ENCODE results near the gene NCK1. TPM values are rescaled to one million over a fixed set of nuclear protein-coding genes. Genes with fewer than 3 reads are reported as not detected.
"Not testable (repeated sequence)": the region's sequence is repeated elsewhere in the genome, so short reads cannot be mapped to it uniquely, and the experiment has no call there.

Gene NCK1
- total RNA-seq, 3 donors from 2014 or later, result 25.7 to 31.2 (median 30.0) TPM

- Mint-ChIP-seq H3K27me3 (ENCODE audit: low read depth) (no peaks in the 10 kb centered on the region), H3K4me1 (ENCODE audit: low read depth) (no peaks in the 10 kb centered on the region), H3K36me3 (ENCODE audit: insufficient read depth) (peaks cover 5% of the 10 kb centered on the region), H3K4me3 (no peak overlapping the region), H3K9me3 (no peaks in the 10 kb centered on the region)
- ATAC-seq (no peak), DNase-seq (no peak)
Measured at GRCh38 chr3:136984837-136985236, 122.8 kb downstream of the NCK1 start.

- not testable (repeated sequence) for H3K9me3 Mint-ChIP-seq; H3K4me3 Mint-ChIP-seq; H3K4me1 Mint-ChIP-seq (ENCODE audit: low read depth); ATAC-seq; DNase-seq; H3K27me3 Mint-ChIP-seq (ENCODE audit: low read depth); H3K36me3 Mint-ChIP-seq (ENCODE audit: insufficient read depth)
Measured at GRCh38 chr3:136987398-136987980, 125.5 kb downstream of the NCK1 start.

GRCh38 chr3:136988651-136989050, 126.6 kb downstream of the NCK1 start:
- Mint-ChIP-seq H3K27me3 (ENCODE audit: low read depth) (no peaks in the 10 kb centered on the region), H3K4me1 (ENCODE audit: low read depth) (no peaks in the 10 kb centered on the region), H3K36me3 (ENCODE audit: insufficient read depth) (no peaks in the 10 kb centered on the region), H3K9me3 (no peaks in the 10 kb centered on the region), H3K4me3 (no peak overlapping the region)
- DNase-seq (no peak), ATAC-seq (no peak)

- DNase-seq (no peak), ATAC-seq (no peak)
- H3K4me1 Mint-ChIP-seq (ENCODE audit: low read depth), result peaks cover 3% of the 10 kb centered on the region
- H3K4me3 Mint-ChIP-seq, result no peak overlapping the region
- no peaks in the 10 kb centered on the region for H3K36me3 Mint-ChIP-seq (ENCODE audit: insufficient read depth)
- H3K9me3 Mint-ChIP-seq, result no peaks in the 10 kb centered on the region
- no peaks in the 10 kb centered on the region for H3K27me3 Mint-ChIP-seq (ENCODE audit: low read depth)
Measured at GRCh38 chr3:136989781-136990524, 127.9 kb downstream of the NCK1 start.

GRCh38 chr3:136990826-136991225, 128.8 kb downstream of the NCK1 start:
- DNase-seq (no peak), ATAC-seq (no peak)
- no peak overlapping the region for H3K4me3 Mint-ChIP-seq
- no peaks in the 10 kb centered on the region for H3K27me3 Mint-ChIP-seq (ENCODE audit: low read depth)
- no peaks in the 10 kb centered on the region for H3K9me3 Mint-ChIP-seq
- peaks cover 4% of the 10 kb centered on the region for H3K4me1 Mint-ChIP-seq (ENCODE audit: low read depth)
- no peaks in the 10 kb centered on the region for H3K36me3 Mint-ChIP-seq (ENCODE audit: insufficient read depth)

GRCh38 chr3:136992115-136992514, 130.1 kb downstream of the NCK1 start:
- ATAC-seq (no peak), DNase-seq (no peak)
- no peaks in the 10 kb centered on the region for H3K9me3 Mint-ChIP-seq

GRCh38 chr3:136994772-136995516, 132.9 kb downstream of the NCK1 start:
- no peak overlapping the region for H3K4me3 Mint-ChIP-seq
- peaks cover 4% of the 10 kb centered on the region for H3K4me1 Mint-ChIP-seq (ENCODE audit: low read depth)
- ATAC-seq (no peak), DNase-seq (no peak)
- H3K9me3 Mint-ChIP-seq, result no peaks in the 10 kb centered on the region
- H3K27me3 Mint-ChIP-seq (ENCODE audit: low read depth), result no peaks in the 10 kb centered on the region
- H3K36me3 Mint-ChIP-seq (ENCODE audit: insufficient read depth), result no peaks in the 10 kb centered on the region

More at GRCh38 chr3:136992115-136992514, 130.1 kb downstream of the NCK1 start:
- no peaks in the 10 kb centered on the region for H3K36me3 Mint-ChIP-seq (ENCODE audit: insufficient read depth)
- no peaks in the 10 kb centered on the region for H3K27me3 Mint-ChIP-seq (ENCODE audit: low read depth)
- H3K4me3 Mint-ChIP-seq, result no peak overlapping the region
- peaks cover 4% of the 10 kb centered on the region for H3K4me1 Mint-ChIP-seq (ENCODE audit: low read depth)

GRCh38 chr3:136995652-136996051, 133.6 kb downstream of the NCK1 start:
- ATAC-seq, result no peak
- Mint-ChIP-seq H3K27me3 (ENCODE audit: low read depth) (no peaks in the 10 kb centered on the region), H3K36me3 (ENCODE audit: insufficient read depth) (no peaks in the 10 kb centered on the region), H3K4me1 (ENCODE audit: low read depth) (peaks cover 4% of the 10 kb centered on the region), H3K9me3 (no peaks in the 10 kb centered on the region), H3K4me3 (no peak overlapping the region)
- DNase-seq, result no peak

Other genes starting within 250 kb of the NCK1 start
- 10 to 100 TPM; 44.6 to 46.2 (median 44.6) TPM for gene STAG1, start 109.8 kb upstream of the NCK1 start, total RNA-seq
- 1 to 10 TPM in 1 of 3 donors, under 1 TPM in 2; 0.40 to 1.1 (median 0.71) TPM for gene SLC35G2, start 43.1 kb upstream of the NCK1 start, total RNA-seq
- 1 to 10 TPM; 1.0 to 1.5 (median 1.1) TPM for gene IL20RB, start 95.8 kb downstream of the NCK1 start, total RNA-seq